ENCODE data around the gene LEAP2. TPM values are rescaled to one million over a fixed set of nuclear protein-coding genes. Genes with fewer than 3 reads are reported as not detected.

LEAP2 gene
- total and polyA plus RNA-seq, 5 donors from 2014 or later: 0.44 to 1.8 (median 1.4) TPM; not detected in 1

DNA sequence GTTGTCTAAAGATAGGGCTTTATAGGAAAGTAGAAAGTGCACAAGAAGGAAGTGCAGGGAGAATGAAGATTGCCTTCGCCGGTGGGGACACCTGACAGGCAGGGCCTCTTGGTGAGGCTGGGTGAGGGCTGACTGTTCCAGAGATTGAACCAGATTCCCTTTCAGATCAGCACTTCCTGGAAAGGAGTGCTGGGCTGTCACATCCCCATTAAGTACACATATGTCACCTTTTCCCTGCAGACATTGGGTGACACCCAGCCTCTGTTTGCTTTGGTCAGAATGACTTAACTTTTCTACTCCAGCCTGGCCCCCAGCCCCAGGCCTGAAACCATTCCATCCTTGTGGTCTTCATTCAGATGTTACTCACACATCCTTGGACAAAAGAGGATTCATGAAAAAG lies 35.6 kb upstream of the LEAP2 start:
- Mint-ChIP-seq H3K4me3 (no peak overlapping the region), H3K27me3 (peaks cover 30% of the 10 kb centered on the region), H3K9me3 (no peaks in the 10 kb centered on the region), H3K27ac (no peak overlapping the region), H3K4me1 (no peaks in the 10 kb centered on the region), H3K36me3 (no peaks in the 10 kb centered on the region)
- H3K36me3 ChIP-seq (ENCODE audit: control insufficient read depth, insufficient read depth, low read length): no peaks in the 10 kb centered on the region
- H3K9me3 ChIP-seq (ENCODE audit: control insufficient read depth in 2 of 2, low read length in 2 of 2): no peaks in the 10 kb centered on the region
- DNase-seq: no peak
- H3K4me1 ChIP-seq (ENCODE audit: control insufficient read depth, insufficient read depth, low read length, poor library complexity, severe bottlenecking): no peaks in the 10 kb centered on the region
- no peak overlapping the region for H3K4me3 ChIP-seq (ENCODE audit: low read depth, low read length)
- no peak overlapping the region for H3K27ac ChIP-seq (ENCODE audit: insufficient read depth, low read length, poor library complexity, severe bottlenecking)
- no peaks in the 10 kb centered on the region for H3K27me3 ChIP-seq (ENCODE audit: control insufficient read depth, insufficient read depth, low read length)
- no peak for ATAC-seq (ENCODE audit: low read depth in 2 of 2)

DNA sequence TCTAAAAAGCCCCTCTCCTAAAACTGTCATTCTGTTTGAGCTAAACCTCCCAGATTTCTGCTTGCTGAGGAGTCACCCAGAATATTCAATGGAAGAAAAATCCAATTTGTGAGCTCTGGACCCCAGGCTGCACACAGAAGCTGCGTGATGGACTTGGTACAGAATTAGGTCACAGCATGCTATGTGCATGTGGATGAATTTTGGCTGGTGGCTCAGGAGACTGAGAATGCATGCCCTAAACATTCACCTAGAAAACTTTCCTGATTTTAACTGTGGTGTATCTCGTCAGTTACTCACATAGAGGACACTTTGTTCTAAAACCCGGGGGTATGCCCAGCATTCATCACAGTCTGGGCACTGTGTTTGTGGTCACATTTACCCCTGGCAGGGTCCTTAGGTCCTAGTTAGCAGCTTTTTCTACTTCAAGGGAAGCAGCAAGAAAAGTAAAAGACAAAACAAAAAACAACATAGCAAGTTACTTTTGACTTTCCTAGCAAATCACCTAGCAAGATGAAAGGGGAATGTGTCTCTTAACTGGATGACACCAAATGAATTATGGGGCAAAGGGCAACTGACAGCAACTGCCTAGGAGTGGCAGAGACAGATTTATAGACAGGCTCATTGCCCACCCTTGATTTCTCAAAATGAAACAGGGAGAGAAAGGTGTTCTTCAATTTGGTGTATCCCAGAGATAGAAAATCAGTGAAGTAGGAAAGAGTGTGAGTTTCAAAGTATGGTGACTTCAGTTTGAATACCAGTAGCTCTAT lies 34.8 kb upstream of the LEAP2 start:
- Histone ChIP-seq H3K9me3 (ENCODE audit: control insufficient read depth in 2 of 2, low read length in 2 of 2) (no peaks in the 10 kb centered on the region), H3K4me3 (ENCODE audit: low read depth, low read length) (no peak overlapping the region), H3K36me3 (ENCODE audit: control insufficient read depth, insufficient read depth, low read length) (no peaks in the 10 kb centered on the region), H3K4me1 (ENCODE audit: control insufficient read depth, insufficient read depth, low read length, poor library complexity, severe bottlenecking) (no peaks in the 10 kb centered on the region), H3K27ac (ENCODE audit: insufficient read depth, low read length, poor library complexity, severe bottlenecking) (no peak overlapping the region), H3K27me3 (ENCODE audit: control insufficient read depth, insufficient read depth, low read length) (no peaks in the 10 kb centered on the region)
- no peaks in the 10 kb centered on the region for H3K36me3 Mint-ChIP-seq
- peaks cover 28% of the 10 kb centered on the region for H3K27me3 Mint-ChIP-seq
- no peak for ATAC-seq (ENCODE audit: low read depth in 2 of 2)
- H3K27ac Mint-ChIP-seq: no peak overlapping the region
- no peak overlapping the region for H3K4me3 Mint-ChIP-seq
- DNase-seq: no peak
- no peaks in the 10 kb centered on the region for H3K9me3 Mint-ChIP-seq
- H3K4me1 Mint-ChIP-seq: no peaks in the 10 kb centered on the region

DNA sequence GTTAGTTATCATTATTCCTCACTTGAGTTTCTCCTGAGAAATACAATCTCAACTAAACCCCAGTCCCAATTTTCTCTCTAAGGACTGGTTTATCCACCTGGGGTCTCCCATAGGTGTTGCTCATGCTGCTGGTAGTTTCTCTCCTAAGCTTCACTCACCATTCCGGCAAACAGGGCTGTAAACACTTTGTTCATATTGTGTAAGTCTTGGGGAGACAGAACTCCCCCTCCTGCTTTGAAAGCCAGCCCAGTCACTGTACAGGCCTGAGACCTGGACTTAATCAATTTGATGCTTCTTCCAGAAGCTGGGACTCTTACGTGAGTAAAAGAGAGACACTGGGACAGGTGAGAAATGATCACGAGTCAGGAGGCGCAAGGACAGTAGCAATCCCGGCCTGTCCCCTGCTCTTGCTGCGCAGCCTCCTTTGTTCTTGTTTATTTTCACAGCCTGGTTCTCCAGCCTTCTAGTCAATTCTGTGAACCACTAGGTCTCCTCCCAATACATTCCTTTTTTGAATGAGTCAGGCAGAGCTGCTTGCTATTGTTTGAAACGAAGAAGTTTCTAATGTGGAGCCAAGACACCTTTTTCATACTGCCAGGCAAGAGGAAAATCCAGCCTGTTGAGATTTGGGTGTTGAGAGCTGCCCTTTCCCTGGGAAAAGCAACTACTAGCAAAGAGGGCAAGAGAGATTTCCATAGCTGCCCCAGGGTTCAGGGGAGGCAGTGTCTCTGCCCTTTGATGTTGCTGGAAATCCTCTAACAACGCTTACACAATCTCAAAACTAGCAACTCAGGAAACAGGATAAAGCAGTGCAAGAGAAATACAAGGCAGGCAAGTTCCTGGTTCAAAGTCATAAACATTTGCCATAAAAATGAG lies 33.8 kb upstream of the LEAP2 start:
- no peaks in the 10 kb centered on the region for H3K36me3 ChIP-seq (ENCODE audit: control insufficient read depth, insufficient read depth, low read length)
- H3K9me3 Mint-ChIP-seq: no peaks in the 10 kb centered on the region
- H3K4me3 ChIP-seq (ENCODE audit: low read depth, low read length): no peak overlapping the region
- H3K27ac ChIP-seq (ENCODE audit: insufficient read depth, low read length, poor library complexity, severe bottlenecking): no peak overlapping the region
- H3K4me1 ChIP-seq (ENCODE audit: control insufficient read depth, insufficient read depth, low read length, poor library complexity, severe bottlenecking): no peaks in the 10 kb centered on the region
- H3K9me3 ChIP-seq (ENCODE audit: control insufficient read depth in 2 of 2, low read length in 2 of 2): no peaks in the 10 kb centered on the region
- DNase-seq (no peak), ATAC-seq (ENCODE audit: low read depth in 2 of 2) (no peak)
- no peaks in the 10 kb centered on the region for H3K36me3 Mint-ChIP-seq
- no peak overlapping the region for H3K27ac Mint-ChIP-seq
- peaks cover 25% of the 10 kb centered on the region for H3K27me3 Mint-ChIP-seq
- H3K4me3 Mint-ChIP-seq: no peak overlapping the region
- no peaks in the 10 kb centered on the region for H3K4me1 Mint-ChIP-seq
- H3K27me3 ChIP-seq (ENCODE audit: control insufficient read depth, insufficient read depth, low read length): no peaks in the 10 kb centered on the region

DNA sequence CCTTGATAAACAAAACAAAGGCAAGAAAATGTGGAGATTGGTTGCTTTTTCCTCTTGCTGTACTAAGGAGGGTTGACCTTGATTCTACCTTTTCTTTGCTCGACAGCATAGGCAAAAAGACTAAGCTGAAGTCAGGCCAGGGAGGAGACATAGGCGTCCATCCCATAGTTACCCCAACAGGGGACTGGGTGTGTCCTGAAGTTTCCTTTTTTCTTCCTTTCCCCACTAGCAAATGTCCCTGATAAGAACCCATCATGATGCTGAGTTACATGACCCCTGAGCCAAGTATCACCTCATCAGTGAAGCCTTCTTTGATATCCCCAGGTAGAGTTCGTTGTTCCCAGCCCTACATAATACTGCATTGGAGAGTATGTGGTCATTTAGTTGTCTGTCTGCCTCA lies 33.2 kb upstream of the LEAP2 start:
- Mint-ChIP-seq H3K4me1 (no peaks in the 10 kb centered on the region), H3K36me3 (no peaks in the 10 kb centered on the region), H3K4me3 (no peak overlapping the region), H3K27me3 (peaks cover 29% of the 10 kb centered on the region), H3K9me3 (no peaks in the 10 kb centered on the region), H3K27ac (no peak overlapping the region)
- DNase-seq (no peak), ATAC-seq (ENCODE audit: low read depth in 2 of 2) (no peak)
- no peaks in the 10 kb centered on the region for H3K36me3 ChIP-seq (ENCODE audit: control insufficient read depth, insufficient read depth, low read length)
- H3K9me3 ChIP-seq (ENCODE audit: control insufficient read depth in 2 of 2, low read length in 2 of 2): no peaks in the 10 kb centered on the region
- no peak overlapping the region for H3K27ac ChIP-seq (ENCODE audit: insufficient read depth, low read length, poor library complexity, severe bottlenecking)
- no peaks in the 10 kb centered on the region for H3K4me1 ChIP-seq (ENCODE audit: control insufficient read depth, insufficient read depth, low read length, poor library complexity, severe bottlenecking)
- H3K4me3 ChIP-seq (ENCODE audit: low read depth, low read length): no peak overlapping the region
- no peaks in the 10 kb centered on the region for H3K27me3 ChIP-seq (ENCODE audit: control insufficient read depth, insufficient read depth, low read length)

DNA sequence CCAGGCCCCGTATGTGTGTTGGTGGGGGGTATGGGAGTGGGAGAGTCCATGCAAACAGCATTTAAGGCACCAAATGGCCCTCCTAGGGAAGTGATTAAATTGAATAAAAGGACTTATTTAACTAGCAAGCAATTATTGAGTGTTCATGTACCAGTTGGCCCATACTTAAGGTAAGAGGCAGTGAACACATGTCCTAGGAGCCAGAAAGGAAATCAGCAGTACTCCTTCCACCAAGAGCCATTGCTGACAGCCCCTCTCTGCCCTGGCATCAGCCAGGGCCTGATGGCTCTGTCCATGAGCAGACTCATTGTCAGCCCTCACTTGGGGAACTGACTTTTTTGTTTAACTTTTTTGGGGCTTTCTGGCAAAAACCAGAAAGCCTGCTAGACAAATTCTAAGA lies 32.6 kb upstream of the LEAP2 start:
- Histone ChIP-seq H3K4me1 (ENCODE audit: control insufficient read depth, insufficient read depth, low read length, poor library complexity, severe bottlenecking) (no peaks in the 10 kb centered on the region), H3K36me3 (ENCODE audit: control insufficient read depth, insufficient read depth, low read length) (no peaks in the 10 kb centered on the region), H3K4me3 (ENCODE audit: low read depth, low read length) (no peak overlapping the region), H3K9me3 (ENCODE audit: control insufficient read depth in 2 of 2, low read length in 2 of 2) (no peaks in the 10 kb centered on the region), H3K27me3 (ENCODE audit: control insufficient read depth, insufficient read depth, low read length) (no peaks in the 10 kb centered on the region), H3K27ac (ENCODE audit: insufficient read depth, low read length, poor library complexity, severe bottlenecking) (no peak overlapping the region)
- Mint-ChIP-seq H3K36me3 (no peaks in the 10 kb centered on the region), H3K27me3 (peaks cover 32% of the 10 kb centered on the region), H3K4me3 (no peak overlapping the region), H3K4me1 (no peaks in the 10 kb centered on the region), H3K27ac (no peak overlapping the region), H3K9me3 (peaks cover 0 to 1% (median 0%) of the 10 kb centered on the region in 7 donors)
- DNase-seq (no peak), ATAC-seq (ENCODE audit: low read depth in 2 of 2) (no peak)

DNA sequence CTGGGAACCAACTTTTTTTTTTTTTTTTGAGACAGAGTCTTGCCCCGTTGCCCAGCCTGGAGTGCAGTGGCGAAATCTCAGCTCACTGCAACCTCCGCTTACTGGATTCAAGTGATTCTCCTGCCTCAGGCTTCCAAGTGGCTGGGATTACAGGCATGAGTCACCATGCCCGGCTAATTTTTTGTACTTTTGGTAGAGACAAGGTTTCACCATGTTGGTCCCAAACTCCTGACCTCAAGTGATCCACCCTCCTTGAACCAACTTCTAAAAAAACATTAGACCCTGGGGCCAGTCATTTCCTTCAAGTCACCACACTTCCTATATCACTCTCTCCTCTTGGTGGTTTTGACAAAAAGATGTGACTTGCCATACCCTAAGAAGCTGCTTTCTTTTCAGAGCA lies 32.2 kb upstream of the LEAP2 start:
- Mint-ChIP-seq H3K4me3 (no peak overlapping the region), H3K9me3 (peaks cover 0 to 1% (median 0%) of the 10 kb centered on the region in 7 donors), H3K27ac (no peak overlapping the region), H3K4me1 (no peaks in the 10 kb centered on the region), H3K27me3 (peaks cover 31% of the 10 kb centered on the region), H3K36me3 (no peaks in the 10 kb centered on the region)
- Histone ChIP-seq H3K27me3 (ENCODE audit: control insufficient read depth, insufficient read depth, low read length) (no peaks in the 10 kb centered on the region), H3K27ac (ENCODE audit: insufficient read depth, low read length, poor library complexity, severe bottlenecking) (no peak overlapping the region), H3K4me3 (ENCODE audit: low read depth, low read length) (no peak overlapping the region), H3K36me3 (ENCODE audit: control insufficient read depth, insufficient read depth, low read length) (no peaks in the 10 kb centered on the region), H3K4me1 (ENCODE audit: control insufficient read depth, insufficient read depth, low read length, poor library complexity, severe bottlenecking) (no peaks in the 10 kb centered on the region), H3K9me3 (ENCODE audit: control insufficient read depth in 2 of 2, low read length in 2 of 2) (no peaks in the 10 kb centered on the region)
- ATAC-seq (ENCODE audit: low read depth in 2 of 2) (no peak), DNase-seq (no peak)

DNA sequence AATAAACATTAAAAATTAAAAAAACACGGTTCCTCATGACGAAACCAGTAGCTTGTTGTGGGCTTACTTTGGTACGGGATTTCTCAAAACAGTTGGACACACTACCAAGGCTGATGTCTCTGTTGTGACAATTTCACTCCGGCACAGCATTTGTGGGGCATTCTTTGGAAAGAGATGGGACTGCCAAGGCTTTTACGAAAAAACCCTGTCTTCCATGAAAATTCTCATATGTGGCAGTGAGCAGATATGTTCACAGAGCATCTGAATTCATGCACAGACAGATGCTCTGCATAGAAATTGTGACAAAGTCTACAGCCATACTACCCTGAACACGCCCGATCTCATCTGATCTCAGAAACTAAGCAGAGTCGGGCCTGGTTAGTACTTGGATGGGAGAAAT lies 25.2 kb upstream of the LEAP2 start:
- H3K9me3 ChIP-seq (ENCODE audit: control insufficient read depth in 2 of 2, low read length in 2 of 2): no peaks in the 10 kb centered on the region
- no peaks in the 10 kb centered on the region for H3K4me1 Mint-ChIP-seq
- no peaks in the 10 kb centered on the region for H3K27me3 ChIP-seq (ENCODE audit: control insufficient read depth, insufficient read depth, low read length)
- H3K27me3 Mint-ChIP-seq: peaks cover 26% of the 10 kb centered on the region
- H3K36me3 Mint-ChIP-seq: no peaks in the 10 kb centered on the region
- no peak overlapping the region for H3K27ac ChIP-seq (ENCODE audit: insufficient read depth, low read length, poor library complexity, severe bottlenecking)
- no peaks in the 10 kb centered on the region for H3K36me3 ChIP-seq (ENCODE audit: control insufficient read depth, insufficient read depth, low read length)
- H3K4me1 ChIP-seq (ENCODE audit: control insufficient read depth, insufficient read depth, low read length, poor library complexity, severe bottlenecking): no peaks in the 10 kb centered on the region
- ATAC-seq (ENCODE audit: low read depth in 2 of 2) (no peak), DNase-seq (no peak)
- H3K4me3 ChIP-seq (ENCODE audit: low read depth, low read length): no peak overlapping the region
- peaks cover 0 to 3% (median 0%) of the 10 kb centered on the region in 7 donors for H3K9me3 Mint-ChIP-seq
- no peak overlapping the region for H3K4me3 Mint-ChIP-seq
- H3K27ac Mint-ChIP-seq: no peak overlapping the region
